Parathyroid adenoma (tissue), 2 donors: Measurements from ENCODE around the gene FAIM2.

Experiments used
- H2AFZ ChIP-seq: fragments of 300-600 bp; sonication (generic); one replicate; pipeline ENCODE4 v1.7.0; 2017; ENCODE audit warnings: antibody characterized with exemption, mild to moderate bottlenecking
- H3K27ac ChIP-seq: fragments of 300-600 bp; sonication (generic); one replicate; pipeline ENCODE4 v1.7.0; 2017
- H3K27me3 ChIP-seq: fragments of 300-600 bp; sonication (generic); one replicate; pipeline ENCODE4 v1.7.0; 2017; ENCODE audit warnings: low read length; ENCODE audit not compliant: control insufficient read depth, insufficient read depth
- H3K36me3 ChIP-seq: fragments of 300-600 bp; sonication (generic); one replicate; pipeline ENCODE4 v1.7.0; 2017; ENCODE audit warnings: low read length; ENCODE audit not compliant: control insufficient read depth, insufficient read depth
- H3K4me1 ChIP-seq: fragments of 300-600 bp; sonication (generic); one replicate; pipeline ENCODE4 v1.7.0; 2017; ENCODE audit warnings: control low read depth
- H3K4me2 ChIP-seq: fragments of 300-600 bp; sonication (generic); one replicate; pipeline ENCODE4 v1.7.0; 2017; ENCODE audit warnings: low read length
- H3K4me3 ChIP-seq: fragments of 300-600 bp; sonication (generic); one replicate; pipeline ENCODE4 v1.7.0; 2017; ENCODE audit warnings: low read depth, low read length
- H3K79me2 ChIP-seq: fragments of 300-600 bp; sonication (generic); one replicate; pipeline ENCODE4 v1.7.0; 2017; ENCODE audit warnings: control low read depth
- H3K9ac ChIP-seq: fragments of 300-600 bp; sonication (generic); one replicate; pipeline ENCODE4 v1.7.0; 2017; ENCODE audit warnings: mild to moderate bottlenecking
- H3K9me3 ChIP-seq: fragments of 300-600 bp; sonication (generic); one replicate; pipeline ENCODE4 v1.7.0; 2017; ENCODE audit warnings: low read length; ENCODE audit not compliant: control insufficient read depth
- CTCF ChIP-seq: fragments of 300-600 bp; sonication (generic); IDR thresholded peaks from one replicate; pipeline ENCODE4 v1.7.0; 2017; ENCODE audit warnings: antibody characterized with exemption, mild to moderate bottlenecking
- donor health status: primary hyperparathyroidism.

Gene FAIM2

GRCh38 chr12:49893753-49894750, 9.6 kb downstream of the FAIM2 start:
- H3K9me3 ChIP-seq: no peaks in the 10 kb centered on the region
- H2AFZ ChIP-seq: no peak overlapping the region
- peak overlapping the region; percentile 59 for H3K27ac ChIP-seq
- no peak for TF ChIP-seq CTCF
- H3K9ac ChIP-seq: no peak overlapping the region
- no peaks in the 10 kb centered on the region for H3K79me2 ChIP-seq
- H3K36me3 ChIP-seq: no peaks in the 10 kb centered on the region
- H3K27me3 ChIP-seq: no peaks in the 10 kb centered on the region
- peaks cover 48% of the 10 kb centered on the region for H3K4me1 ChIP-seq
- no peak overlapping the region for H3K4me2 ChIP-seq
- no peak overlapping the region for H3K4me3 ChIP-seq

- H3K79me2 ChIP-seq: no peaks in the 10 kb centered on the region
These were observed 10.9 kb downstream of the FAIM2 start for GRCh38 chr12:49892732-49893317.

GRCh38 chr12:49892084-49892731, 11.5 kb downstream of the FAIM2 start:
- Histone ChIP-seq H3K4me1 (peaks cover 39% of the 10 kb centered on the region), H3K36me3 (no peaks in the 10 kb centered on the region), H3K4me3 (no peak overlapping the region), H3K4me2 (no peak overlapping the region), H3K27me3 (no peaks in the 10 kb centered on the region), H3K79me2 (no peaks in the 10 kb centered on the region), H3K9me3 (no peaks in the 10 kb centered on the region), H3K9ac (no peak overlapping the region), H3K27ac (no peak overlapping the region), H2AFZ (no peak overlapping the region)
- TF ChIP-seq CTCF: no peak

More at GRCh38 chr12:49892732-49893317, 10.9 kb downstream of the FAIM2 start:
- no peak for TF ChIP-seq CTCF
- no peaks in the 10 kb centered on the region for H3K36me3 ChIP-seq
- H3K4me2 ChIP-seq: no peak overlapping the region
- peaks cover 44% of the 10 kb centered on the region for H3K4me1 ChIP-seq
- no peak overlapping the region for H3K4me3 ChIP-seq
- peak overlapping the region; percentile 59 for H3K27ac ChIP-seq
- no peak overlapping the region for H2AFZ ChIP-seq
- no peaks in the 10 kb centered on the region for H3K27me3 ChIP-seq
- H3K9ac ChIP-seq: no peak overlapping the region
- H3K9me3 ChIP-seq: no peaks in the 10 kb centered on the region

- TF ChIP-seq CTCF: no peak
- Histone ChIP-seq H3K4me2 (no peak overlapping the region), H3K9me3 (no peaks in the 10 kb centered on the region), H3K79me2 (no peaks in the 10 kb centered on the region), H3K9ac (no peak overlapping the region), H3K27me3 (no peaks in the 10 kb centered on the region), H3K4me1 (peaks cover 35% of the 10 kb centered on the region), H2AFZ (no peak overlapping the region), H3K4me3 (no peak overlapping the region), H3K27ac (no peak overlapping the region), H3K36me3 (no peaks in the 10 kb centered on the region)
These were observed 12.2 kb downstream of the FAIM2 start for GRCh38 chr12:49891476-49891875.
